HG03521 (cell line): Measurements from ENCODE around the gene DSTYK.

ENCODE experiments used
- ATAC-seq: cut with Tn5 transposase; IDR thresholded peaks from one replicate; pipeline ENCODE4 v1.9.1; 2021; ENCODE audit warnings: mild to moderate bottlenecking, moderate library complexity; ENCODE audit not compliant: unreplicated experiment

DSTYK gene

DNA sequence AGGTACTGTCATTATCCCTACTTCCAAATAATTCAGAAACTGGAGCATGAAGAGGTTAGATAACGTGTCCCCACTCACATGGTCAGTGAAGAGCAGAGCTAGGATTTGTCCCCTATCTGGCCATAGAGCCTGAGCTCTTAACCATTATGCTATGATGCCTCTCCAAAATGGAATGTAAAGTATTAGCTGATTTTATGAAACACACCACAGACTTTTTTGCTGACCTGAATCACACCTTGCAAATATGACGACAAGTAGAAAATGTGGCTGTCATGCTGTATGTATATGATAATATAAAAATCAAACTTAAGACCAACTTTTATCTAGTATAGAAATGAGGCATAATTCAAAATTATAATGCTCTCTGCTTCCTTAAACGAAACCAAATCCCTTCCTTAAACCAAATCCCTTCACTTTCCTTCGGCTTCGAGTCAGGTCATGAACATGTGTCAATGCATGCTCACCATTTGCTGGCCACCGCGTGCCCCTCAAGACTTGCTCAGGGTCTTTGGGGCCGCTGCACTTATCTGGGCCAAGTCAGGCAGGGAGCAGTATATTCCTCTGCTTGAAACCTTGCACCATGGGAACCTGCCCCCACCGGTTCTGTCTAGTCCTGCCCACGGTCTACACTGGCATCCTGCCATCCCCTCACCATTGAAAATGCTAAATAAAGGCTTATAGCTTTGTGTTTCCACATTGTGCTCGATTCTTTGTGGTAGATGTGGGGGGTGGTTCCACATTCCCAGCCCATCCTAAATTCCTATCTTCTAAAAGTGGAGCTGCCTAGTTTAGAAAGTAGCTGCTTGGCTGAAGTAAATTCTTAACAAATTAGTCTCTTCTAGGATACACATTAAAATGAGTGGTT, 14.6 kb upstream of the DSTYK start:
- no peak for ATAC-seq

GRCh38 chr1:205224736-205225135, 13.2 kb upstream of the DSTYK start:
- no peak for ATAC-seq

- no peak for ATAC-seq
These were observed 8.9 kb upstream of the DSTYK start for GRCh38 chr1:205220421-205220820.

GRCh38 chr1:205217418-205217817, 5.9 kb upstream of the DSTYK start:
- ATAC-seq, result no peak

- no peak for ATAC-seq
These were observed 5.1 kb upstream of the DSTYK start for GRCh38 chr1:205216588-205216987.

DNA sequence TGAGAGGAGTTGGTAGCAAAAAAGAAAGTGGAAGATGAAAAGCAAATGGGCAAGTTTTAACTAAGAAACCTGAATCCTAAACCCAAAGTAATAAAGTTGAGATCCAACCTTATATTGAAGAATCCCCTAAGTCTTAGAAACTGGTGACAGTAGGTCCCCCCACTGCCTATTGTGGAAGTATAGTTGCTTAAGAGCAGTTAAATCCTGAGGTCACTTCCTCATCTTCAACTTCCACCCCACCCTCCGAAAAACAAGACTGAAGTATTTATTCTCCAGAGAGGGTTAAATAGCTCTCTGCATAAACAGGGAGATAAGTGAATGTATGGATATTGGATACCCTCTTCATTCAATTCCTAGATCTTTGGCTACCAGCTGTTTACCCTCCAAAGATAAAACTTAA, 3.3 kb upstream of the DSTYK start:
- no peak for ATAC-seq

GRCh38 chr1:205211839-205212536, 486 bp upstream of the DSTYK start:
- peak; percentile 9 for ATAC-seq

GRCh38 chr1:205210756-205211168, 740 bp downstream of the DSTYK start:
- ATAC-seq, result no peak

DNA sequence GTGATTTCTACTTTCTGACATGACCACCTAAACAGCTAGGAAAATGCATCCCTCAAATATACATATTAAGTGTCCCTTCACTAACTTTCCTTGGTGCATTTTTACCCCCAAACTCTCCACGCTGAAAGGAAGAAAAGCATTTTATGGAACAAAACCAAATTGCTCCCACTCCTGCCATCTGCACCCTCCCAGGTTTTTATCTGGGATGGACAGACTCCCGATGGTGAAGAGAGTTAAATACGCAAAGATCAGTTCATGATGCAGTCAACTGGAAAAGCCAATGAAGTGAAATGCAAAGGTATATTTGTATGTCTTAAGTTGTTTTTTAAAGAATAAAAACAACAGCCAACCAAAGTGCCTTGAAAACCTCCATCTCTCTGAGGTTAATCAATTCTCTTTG, 2.7 kb downstream of the DSTYK start:
- ATAC-seq, result no peak

DNA sequence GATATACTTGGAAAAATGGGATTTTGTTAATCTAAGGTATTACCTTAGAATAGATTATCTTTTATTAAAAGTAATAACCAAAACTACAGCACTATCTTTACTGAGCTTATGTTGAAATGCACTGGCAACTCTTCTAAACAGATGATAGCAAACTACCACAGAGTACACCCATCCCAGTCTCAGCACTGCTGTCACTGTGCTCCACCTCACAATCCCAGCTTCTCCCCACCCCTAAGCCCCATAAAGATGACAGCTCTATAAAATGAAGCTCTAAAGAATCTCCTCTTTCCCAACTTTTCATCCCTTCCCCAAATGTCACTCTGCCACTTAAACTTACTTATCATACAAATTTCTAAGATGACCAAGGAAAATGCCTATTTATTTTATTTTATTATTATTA, 6.4 kb downstream of the DSTYK start:
- ATAC-seq, result no peak

- ATAC-seq, result no peak
These were observed 7.0 kb downstream of the DSTYK start for GRCh38 chr1:205204552-205204951.

GRCh38 chr1:205199931-205200299, 11.6 kb downstream of the DSTYK start:
- ATAC-seq, result no peak

GRCh38 chr1:205199090-205199930, 12.2 kb downstream of the DSTYK start:
- no peak for ATAC-seq

GRCh38 chr1:205192287-205192686, 19.2 kb downstream of the DSTYK start:
- ATAC-seq, result no peak

DNA sequence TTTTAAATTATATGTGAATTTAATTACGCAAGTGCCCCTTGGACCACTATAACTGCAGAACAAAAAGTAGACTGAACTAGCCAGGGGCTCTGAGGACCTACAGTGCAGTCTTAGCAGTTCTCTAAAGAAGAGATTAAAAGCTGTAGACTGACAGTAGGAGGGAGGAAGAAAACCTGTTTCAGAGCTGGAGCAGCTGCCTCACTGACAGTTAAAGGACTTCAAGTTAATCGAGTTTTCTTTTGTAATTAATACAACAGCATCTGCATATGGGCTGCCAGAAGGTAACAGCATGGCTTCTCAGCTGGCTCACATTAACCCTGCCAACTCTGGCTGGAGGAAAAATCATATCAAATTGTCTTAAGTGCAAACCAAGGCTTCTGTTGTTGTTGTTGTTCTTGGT, 19.9 kb downstream of the DSTYK start:
- no peak for ATAC-seq

DNA sequence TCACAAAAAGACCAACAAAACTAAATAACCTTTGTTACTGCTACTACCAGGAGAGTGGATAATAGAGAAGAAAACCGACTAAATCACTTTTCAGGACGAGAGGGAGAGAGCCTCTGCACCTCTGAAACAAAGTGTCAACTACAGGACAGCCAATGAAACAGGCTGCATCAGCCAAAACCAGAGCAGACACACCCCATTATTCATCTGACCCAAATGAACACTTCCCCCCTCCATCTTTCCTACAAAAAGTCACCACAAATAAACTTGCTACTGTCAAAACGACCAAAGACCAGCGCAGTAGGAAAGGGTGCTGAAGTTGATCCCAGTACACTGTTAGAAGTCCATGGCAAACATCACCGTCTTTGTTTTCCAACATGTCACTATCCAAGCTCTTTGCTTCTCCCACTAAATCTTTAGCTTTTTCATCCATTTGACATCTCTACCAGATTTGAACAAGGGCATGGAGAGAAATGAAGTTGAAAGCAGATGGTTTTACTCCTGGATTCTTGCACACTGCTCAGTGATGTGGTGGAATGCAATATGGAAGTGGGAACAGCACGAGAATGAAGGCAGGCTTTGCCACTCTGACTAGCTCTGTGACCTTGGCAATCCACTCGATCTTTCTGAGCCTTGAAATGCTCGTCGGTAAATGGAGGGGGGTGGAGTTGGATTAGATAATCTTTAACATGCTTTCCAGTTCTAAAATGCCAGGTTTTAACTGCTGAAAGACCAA, 20.5 kb downstream of the DSTYK start:
- no peak for ATAC-seq

DNA sequence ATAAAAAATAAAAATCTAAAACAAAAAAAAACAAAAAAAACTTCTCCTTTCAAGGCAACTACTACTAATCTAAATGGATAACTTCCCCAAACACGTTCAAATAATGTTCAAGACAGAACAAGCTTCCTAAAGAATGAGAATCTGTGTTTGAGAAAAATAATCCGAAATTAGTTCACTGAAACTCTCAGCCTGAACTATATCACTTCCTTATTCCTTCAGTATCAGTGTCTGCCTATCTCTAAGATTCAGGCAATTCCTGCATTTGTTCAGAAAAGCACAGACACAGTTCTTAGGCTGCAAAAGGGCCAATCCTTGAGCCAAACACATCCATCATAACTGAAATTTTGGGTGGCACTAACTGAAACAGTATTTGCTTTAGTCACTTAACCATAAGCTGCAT, 22.4 kb downstream of the DSTYK start:
- ATAC-seq, result no peak

- ATAC-seq, result no peak
These were observed 22.9 kb downstream of the DSTYK start for GRCh38 chr1:205188596-205188995.

DNA sequence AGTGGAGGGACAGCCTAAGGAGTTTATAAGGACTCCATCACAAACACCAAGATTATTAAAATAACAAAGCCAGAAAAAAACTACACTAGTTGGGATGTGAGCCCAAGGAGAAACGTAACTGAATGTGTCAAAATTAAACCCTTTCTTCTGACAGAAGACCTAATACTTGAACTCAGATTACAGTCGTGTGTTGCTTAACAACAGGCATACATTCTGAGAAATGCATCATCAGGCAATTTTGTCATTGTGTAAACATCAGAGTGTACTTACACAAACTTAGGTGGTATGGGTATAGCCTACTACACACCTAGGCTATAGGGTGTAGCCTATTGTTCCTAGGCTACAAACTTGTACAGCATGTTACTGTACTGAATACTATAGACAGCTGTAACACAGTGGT, 23.4 kb downstream of the DSTYK start:
- no peak for ATAC-seq

- ATAC-seq, result no peak
These were observed 24.1 kb downstream of the DSTYK start for GRCh38 chr1:205187420-205187819.

GRCh38 chr1:205186191-205186590, 25.3 kb downstream of the DSTYK start:
- ATAC-seq, result no peak
